8988T (cell line): Measurements from ENCODE around the gene SKAP1.

ENCODE experiments used
- DNase-seq: peaks from one replicate; pipeline ENCODE4 v3.0.0; 2011

SKAP1 gene

GRCh38 chr17:48131216-48131824 lies 298.7 kb downstream of the SKAP1 start:
- DNase-seq: peak; percentile 69

DNA sequence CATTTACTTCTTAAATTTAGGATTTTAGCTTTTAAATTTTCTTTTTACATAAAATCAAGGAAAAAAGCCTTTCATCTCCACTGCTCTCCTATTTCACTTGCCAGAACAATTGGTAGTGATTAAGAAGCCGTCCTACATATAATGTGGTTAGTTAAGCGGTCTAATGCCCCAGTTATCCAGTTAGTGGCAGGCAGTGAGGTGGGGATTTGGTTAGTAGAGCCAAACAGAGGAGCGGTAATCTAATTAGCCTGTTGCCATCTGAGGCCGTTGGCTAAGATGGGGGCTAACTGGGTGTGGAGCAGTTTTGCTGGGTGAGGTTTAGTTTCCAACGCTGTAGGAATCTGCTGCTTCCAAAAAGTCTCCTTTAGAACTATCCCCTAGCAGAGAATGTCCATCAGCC lies 300.0 kb downstream of the SKAP1 start:
- DNase-seq: no peak

DNA sequence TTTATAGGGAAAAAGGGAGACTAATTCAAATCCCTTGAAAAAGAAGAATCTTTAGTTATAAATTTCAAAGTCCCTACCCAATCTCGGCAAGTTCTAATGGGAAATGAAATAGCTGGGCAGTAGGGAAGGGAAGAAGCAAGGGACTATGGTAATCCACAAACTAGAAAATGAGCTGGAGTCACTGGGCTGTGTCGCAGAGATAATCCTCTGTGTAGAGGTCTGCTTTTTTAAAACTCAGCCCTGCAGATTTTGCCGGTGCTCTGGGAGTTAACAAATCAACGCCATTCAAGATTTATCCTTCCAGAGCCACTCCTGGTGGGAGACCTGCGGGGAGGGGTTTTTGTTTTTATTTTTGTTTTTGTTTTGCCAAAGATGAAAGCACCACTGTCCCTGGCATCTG lies 301.6 kb downstream of the SKAP1 start:
- DNase-seq: no peak

- DNase-seq: peak; percentile 91
Observed at GRCh38 chr17:48127371-48128051, 302.5 kb downstream of the SKAP1 start.

DNA sequence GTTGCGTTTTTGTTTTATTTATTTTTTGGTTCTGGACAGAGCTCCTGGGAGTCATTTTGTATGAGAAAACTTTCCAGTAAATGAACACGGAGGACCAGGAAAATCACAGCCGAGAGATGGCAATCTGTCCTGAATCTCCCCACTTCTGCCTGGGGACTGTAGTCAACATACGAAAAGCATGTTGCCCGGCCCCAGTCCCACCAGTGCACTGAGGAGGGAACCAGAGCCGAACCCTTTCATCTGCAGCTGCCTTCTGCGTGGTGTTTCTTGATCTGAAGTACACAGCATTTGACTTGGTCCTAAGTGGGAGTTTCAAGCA lies 303.5 kb downstream of the SKAP1 start:
- DNase-seq: no peak

- DNase-seq: no peak
Observed at GRCh38 chr17:48125829-48126531, 304.0 kb downstream of the SKAP1 start.

DNA sequence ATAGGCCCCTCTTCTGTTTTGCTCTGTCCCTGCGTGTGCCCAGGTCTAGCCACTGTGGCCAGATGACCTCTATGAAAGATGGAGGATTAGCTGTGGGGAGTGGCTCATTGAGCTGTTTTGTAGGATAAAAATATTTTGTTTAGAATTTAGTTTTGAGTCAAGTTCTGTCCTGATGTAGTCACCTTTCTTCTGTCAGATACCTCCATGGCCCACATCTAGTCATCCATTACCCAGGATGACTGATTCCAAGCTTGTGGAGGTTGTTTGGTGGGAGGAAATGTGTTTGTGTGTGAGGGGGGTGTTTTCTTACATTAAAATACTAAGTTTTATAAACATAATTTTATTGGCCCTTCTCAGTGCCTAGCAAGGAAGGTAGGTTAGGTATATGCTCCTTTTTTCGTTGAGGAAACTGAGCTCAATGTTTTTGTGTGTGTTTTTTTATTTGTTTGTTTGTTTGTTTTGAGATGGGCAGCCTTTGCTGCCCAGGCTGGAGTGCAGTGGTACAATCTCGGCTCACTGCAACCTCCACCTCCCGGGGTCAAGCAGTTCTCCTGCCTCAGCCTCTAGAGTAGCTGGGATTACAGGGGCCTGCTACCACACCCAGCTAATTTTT lies 306.1 kb downstream of the SKAP1 start:
- no peak for DNase-seq

DNA sequence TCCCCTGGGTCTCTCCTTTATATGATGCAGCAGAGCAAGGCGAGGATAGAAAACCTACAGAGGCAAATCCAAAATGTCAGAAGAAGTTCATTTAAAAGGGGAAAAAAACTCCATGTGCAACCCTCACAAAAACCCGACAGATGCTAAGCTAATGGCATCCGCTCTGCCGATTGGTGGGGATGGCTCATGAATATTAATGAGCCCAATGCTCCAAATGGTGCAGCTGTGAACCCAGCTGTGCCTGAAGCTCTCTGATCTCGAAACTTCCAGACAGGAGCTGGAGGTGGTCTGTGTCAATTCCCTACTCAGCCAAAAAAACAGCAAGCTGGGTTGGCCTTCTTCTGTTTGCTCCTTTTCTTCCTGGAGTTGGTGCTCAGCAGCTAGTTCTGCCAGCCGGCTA lies 306.9 kb downstream of the SKAP1 start:
- DNase-seq: no peak

DNA sequence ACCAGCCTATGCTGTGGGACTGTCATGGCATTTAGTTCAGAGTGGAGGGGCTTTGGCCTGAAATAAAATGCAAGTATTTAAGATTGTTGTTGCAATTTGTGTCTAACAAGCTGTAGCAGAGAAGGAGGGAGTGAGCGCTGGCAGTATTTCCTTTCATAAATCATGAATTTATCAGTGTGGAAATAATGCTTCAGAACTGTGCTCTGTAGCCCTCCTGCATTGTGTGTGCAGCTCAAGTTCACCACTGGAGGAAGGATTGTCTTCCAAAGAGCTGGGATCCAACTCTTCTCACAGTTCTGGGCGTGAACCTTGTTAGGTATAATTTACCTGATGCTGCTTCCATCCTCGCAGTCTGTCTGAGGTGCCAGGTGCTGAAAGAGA lies 307.4 kb downstream of the SKAP1 start:
- DNase-seq: no peak

- no peak for DNase-seq
Observed at GRCh38 chr17:48121923-48122664, 307.9 kb downstream of the SKAP1 start.

GRCh38 chr17:48113201-48113676 lies 316.8 kb downstream of the SKAP1 start:
- no peak for DNase-seq

DNA sequence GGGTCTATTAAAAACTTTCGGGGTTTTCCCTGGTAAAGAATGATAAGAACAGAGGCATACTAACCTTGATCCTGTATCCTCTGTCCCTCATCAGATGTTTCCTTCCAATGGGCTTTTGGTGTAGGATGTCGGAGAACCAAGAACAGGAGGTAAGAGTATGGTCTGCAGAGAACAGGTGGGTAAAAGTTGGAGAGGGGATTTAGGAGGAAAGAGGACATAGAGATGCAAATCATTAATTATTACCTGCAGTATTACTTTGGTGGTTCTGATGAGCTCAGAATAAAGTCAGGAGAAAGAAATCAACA lies 318.1 kb downstream of the SKAP1 start:
- DNase-seq: no peak

DNA sequence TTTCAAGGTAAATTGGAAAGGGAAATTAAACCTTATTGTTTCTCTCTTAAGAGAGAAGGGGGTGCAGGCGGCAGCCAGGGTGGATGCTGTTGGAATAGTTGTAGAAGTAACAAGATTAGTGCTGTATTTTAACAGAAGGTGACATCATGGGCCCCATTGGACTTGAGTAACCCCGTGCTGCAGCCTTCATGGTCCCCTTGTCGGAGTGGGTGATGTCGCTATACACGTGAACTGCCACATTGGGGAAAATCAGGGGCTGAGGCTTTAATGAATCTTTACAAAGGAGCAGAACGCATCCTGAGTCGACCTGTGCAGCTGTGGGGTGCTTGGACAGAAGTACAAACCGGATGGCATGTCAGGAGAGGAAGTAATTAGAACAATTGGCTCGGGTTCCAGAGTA lies 319.3 kb downstream of the SKAP1 start:
- no peak for DNase-seq

DNA sequence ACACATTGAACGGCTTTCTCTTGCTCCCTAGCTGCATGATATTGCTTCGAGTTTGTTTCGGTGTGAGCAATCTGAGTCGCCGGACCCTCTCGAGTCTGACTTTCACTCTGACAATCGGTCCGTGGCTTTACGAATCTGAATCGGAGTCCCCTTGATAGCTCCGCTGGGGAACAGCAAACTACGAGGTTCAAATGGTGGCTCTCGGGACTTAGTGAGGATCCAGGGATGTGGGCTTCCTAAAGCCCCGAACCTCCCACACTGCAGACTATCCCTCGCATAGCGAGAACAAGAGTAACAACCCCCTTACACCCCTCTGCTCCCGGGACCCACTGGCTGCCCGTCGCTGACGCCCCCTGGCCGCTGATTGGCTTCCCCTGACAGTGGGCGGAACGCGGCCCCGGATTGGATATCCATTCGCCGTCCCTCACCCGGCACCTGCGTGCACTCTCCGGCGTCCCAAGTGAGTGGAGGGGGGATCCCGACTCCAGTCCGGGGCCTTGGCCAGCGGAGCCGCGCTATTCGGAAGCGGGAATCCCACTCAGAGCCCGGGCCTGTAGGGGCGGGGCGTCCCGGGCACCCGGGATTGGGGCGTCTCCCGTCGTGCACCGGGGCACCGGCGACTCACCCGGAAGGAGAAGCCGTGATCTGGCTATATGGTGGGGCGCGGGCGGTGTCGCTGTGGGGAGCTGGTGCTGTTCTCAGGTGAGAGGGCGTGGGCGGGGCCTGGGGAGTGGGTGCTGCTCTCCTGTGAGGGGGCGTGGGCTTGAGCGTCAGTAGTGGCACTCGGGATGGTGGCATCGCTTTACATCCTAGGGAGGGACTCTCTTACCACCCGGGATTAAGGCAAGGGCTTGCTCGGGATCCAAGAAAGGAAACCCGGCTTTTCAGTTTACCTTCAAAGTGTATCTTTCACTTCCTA lies 322.6 kb downstream of the SKAP1 start, which contains the start of gene SNX11:
TSS of gene SNX11 (plus strand) at position 630 of the 919 bp plus-strand sequence. CDS start 4,278 bp downstream, outside the sequence.
- peak; percentile 84 for DNase-seq

GRCh38 chr17:48106802-48107136 lies 323.2 kb downstream of the SKAP1 start:
- DNase-seq: no peak

- DNase-seq: no peak
Observed at GRCh38 chr17:48104440-48104839, 325.6 kb downstream of the SKAP1 start.

GRCh38 chr17:48102798-48103715 lies 327.0 kb downstream of the SKAP1 start:
- DNase-seq: no peak

DNA sequence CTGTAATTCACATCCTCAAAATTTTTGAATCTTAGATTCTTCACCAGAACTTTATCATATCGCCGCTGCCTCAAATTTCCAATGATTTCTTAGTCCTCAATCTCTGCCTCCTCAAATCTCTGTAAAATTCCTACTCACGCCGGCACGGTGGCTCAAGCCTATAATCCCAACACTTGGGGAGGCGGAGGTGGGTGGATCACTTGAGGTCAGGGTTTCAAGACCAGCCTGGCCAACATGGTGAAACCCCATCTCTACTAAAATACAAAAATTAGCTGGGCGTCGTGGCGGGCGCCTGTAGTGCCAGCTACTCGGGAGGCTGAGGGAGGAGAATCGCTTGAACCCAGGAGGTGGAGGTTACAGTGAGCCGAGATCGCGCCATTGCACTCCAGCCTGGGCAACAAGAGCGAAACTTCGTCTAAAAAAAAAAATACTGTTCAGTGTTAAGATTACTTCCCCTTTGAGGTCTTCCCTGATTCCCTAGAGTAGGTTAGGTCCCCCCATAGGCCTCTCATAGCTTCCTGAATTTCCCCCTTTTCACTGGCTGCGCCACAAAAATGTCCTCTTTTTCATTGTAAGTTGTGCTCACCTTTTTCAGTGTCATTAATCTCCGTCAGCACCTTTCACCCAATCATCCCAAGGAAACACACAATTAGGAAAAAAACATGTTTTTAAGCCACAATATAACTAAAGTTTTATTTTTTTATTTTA lies 327.8 kb downstream of the SKAP1 start:
- no peak for DNase-seq

DNA sequence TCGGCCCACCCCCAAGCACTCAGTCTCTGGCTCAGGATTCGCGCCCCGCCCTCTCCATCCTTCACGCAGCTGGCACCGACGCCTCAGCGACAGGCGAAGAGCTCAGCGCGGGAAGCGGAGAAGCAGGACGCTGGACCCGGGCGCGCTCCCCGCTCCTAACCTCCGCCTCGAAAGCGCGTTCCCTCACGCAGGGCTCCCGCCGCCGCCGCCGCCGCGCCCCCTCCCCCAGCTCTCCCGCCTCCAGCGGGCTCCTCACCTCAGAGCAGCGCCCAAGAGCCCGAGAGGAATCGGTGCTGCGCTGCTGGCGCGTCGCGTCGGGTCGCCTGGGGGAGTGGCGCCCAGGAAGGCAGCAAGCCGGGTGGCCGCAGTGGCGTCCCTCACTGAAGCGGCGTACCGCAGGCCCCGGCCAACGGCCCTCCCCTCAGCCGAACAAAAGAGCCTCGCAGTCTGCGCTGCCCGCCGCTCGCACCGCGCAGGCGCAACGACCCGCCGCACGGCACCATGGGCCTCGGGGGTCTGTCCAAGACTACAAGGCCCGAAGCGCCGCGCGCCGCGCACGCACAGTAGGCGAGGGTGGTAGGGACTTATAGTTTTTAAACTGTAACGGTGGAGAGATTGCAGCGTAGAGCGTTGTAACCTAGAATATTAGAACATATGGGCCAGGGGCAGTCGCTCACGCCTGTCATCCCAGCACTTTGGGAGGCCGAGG lies 328.8 kb downstream of the SKAP1 start, which contains the start of gene CBX1:
TSS of gene CBX1 (minus strand) at position 467 of the 709 bp plus-strand sequence. CDS start 24,474 bp downstream, outside the sequence.
- peak; percentile 90 for DNase-seq

DNA sequence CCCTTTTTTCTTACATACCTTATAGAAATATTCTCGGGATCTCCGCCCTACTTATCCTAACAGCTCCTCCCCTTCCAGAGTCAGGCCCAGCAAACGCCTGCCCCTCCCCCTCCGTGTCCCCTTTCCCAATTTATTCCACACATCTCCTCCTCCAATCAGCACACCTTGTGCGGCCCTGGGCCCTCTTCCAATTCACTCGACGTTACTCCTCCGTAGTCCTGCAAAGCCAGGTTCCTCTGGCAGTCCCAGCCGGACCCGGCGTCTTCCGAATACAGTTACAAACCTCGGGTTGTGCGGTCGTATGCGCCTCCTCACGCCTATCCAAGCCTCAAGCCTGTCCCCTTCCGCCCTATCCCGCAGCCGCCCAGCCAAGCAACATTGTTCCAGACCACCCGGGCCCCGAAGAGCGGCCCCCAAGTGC lies 329.4 kb downstream of the SKAP1 start:
- no peak for DNase-seq
